A375 (cell line): ENCODE results near the gene ETV1. TPM values are rescaled to one million over a fixed set of nuclear protein-coding genes. Genes with fewer than 3 reads are reported as not detected.

Source experiments
- small RNA-seq: library from RNA; depleted of rRNA; stranded (forward); fragments of <200 nt; gene quantifications from one replicate; pipeline ENCODE3, GENCODE V24; 2014
- total RNA-seq: library from RNA; depleted of rRNA; stranded (reverse); fragments of >200 nt; shearing (Covaris generic); gene quantifications from 2 replicates; pipeline ENCODE4 v1.2.3, GENCODE V29; 2014; rRNA removed

The ETV1 gene
- 17.8 and 18.7 TPM in 2 replicates for total RNA-seq

GRCh38 chr7:13989126-13989948, at the start of gene ETV1:
TSS of gene ETV1 (minus strand) at chr7:13989666. CDS start at chr7:13989052, 614 bp downstream.

Small RNA genes within 50 kb of the gene (small RNA-seq; reads per million reads assigned to genes)
- not detected for gene RF00019
